GM19372 (cell line): ENCODE measurements around the gene POLR3A.

ENCODE experiments used
- ATAC-seq: cut with Tn5 transposase; IDR thresholded peaks from one replicate; pipeline ENCODE4 v1.9.1; 2021; ENCODE audit warnings: mild to moderate bottlenecking, low read depth, moderate library complexity; ENCODE audit not compliant: unreplicated experiment

POLR3A gene

GRCh38 chr10:77922566-77923179, 106.6 kb downstream of the POLR3A start:
- no peak for ATAC-seq

- no peak for ATAC-seq
Measured at GRCh38 chr10:77922055-77922454, 107.3 kb downstream of the POLR3A start.

- ATAC-seq = no peak
Measured at GRCh38 chr10:77921395-77921794, 107.9 kb downstream of the POLR3A start.

- no peak for ATAC-seq
Measured at GRCh38 chr10:77920495-77920894, 108.8 kb downstream of the POLR3A start.

GRCh38 chr10:77919713-77920108, 109.6 kb downstream of the POLR3A start:
- ATAC-seq = no peak
